GM18870 (cell line): ENCODE results near the gene PRSS1.
"Not testable (repeated sequence)": the region's sequence is repeated elsewhere in the genome, so short reads cannot be mapped to it uniquely, and the experiment has no call there.

ENCODE experiments used
- ATAC-seq: cut with Tn5 transposase; IDR thresholded peaks from one replicate; pipeline ENCODE4 v1.9.1; 2021; ENCODE audit warnings: moderate library complexity; ENCODE audit not compliant: unreplicated experiment

Gene PRSS1

DNA sequence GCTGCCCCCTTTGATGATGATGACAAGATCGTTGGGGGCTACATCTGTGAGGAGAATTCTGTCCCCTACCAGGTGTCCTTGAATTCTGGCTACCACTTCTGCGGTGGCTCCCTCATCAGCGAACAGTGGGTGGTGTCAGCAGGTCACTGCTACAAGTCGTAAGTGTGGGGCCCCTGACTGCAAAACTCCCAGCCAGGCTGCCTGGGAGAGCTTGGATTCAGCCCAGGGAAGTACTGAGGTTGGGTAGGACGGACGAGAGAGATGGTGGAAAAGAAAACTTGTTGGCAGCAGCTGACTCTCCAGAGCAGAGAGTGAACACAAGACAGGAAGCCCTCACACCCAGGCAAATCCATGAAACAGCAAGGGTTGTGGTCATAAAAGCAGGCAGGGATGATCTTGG, 22.8 kb downstream of the PRSS1 start:
- no peak for ATAC-seq

DNA sequence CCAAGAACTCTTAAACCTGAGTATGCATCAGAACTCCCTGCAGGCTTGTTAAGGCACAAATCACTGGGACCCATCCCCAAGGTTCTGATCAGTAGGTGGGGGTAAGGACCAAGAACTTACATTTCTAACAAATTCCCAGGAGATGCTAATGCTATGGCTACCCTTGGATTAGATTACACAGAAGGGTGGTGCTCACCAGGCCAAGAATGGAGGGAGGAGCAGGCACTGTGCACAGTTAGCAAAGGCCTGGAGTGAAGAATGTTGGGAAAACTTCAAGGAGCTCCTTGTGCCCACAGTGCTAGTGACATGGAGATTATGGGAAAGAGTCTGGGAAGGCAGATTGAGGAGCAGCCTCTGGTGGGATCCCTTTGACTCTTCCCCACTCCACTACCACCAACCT, 23.4 kb downstream of the PRSS1 start:
- ATAC-seq: no peak

DNA sequence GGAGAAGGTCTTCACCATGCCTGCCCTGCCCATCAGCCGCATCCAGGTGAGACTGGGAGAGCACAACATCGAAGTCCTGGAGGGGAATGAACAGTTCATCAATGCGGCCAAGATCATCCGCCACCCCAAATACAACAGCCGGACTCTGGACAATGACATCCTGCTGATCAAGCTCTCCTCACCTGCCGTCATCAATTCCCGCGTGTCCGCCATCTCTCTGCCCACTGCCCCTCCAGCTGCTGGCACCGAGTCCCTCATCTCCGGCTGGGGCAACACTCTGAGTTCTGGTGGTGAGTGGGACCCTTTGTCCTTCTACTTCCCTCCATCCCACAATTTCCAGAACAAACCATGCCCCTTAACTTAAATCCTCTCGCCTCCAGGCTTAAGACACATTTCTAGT, 24.0 kb downstream of the PRSS1 start:
- no peak for ATAC-seq

DNA sequence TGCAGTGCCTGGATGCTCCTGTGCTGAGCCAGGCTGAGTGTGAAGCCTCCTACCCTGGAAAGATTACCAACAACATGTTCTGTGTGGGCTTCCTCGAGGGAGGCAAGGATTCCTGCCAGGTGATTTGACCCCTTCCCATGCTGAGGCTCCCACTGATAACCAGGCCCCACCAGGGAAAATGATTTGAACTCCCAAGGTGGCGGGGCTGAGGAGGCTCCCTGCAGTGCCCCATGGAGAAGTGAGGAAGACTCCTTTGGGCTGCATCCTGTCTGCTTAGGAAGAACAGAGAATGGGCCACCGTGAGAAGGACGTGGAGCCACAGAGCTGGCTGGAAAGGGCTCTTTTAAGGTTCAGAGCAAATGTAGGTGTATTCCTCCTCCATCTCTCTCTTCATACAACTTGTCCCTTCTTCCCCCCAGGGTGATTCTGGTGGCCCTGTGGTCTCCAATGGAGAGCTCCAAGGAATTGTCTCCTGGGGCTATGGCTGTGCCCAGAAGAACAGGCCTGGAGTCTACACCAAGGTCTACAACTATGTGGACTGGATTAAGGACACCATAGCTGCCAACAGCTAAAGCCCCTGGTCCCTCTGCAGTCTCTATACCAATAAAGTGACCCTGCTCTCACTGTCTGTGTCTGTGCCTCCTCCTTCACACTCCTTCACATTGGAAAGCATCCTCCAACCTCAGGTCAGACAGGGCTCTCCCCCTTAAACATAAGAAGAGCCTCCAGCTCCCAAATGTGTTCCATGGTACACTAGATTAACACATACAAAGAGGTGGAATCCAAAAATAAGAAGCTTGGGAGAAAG, 24.9 kb downstream of the PRSS1 start:
- no peak for ATAC-seq

DNA sequence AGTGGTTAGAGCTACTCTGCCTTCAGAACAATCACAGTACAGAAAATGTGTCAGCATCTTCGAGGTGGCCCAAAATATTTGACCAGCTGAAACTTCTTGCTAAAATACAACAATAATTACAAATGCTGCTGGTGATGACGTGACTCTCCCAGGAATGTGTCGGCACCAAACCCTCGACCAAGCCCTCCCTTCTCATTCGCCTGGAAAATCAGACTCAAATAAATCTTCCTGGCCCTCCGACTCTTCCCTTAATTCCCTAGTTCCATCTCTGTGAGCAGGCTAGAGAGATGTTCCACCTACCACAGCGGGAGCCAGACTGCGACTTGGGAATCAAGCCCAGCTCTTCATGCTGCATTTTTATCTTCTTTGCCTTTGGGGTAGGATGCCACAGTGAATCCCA, 25.6 kb downstream of the PRSS1 start:
- ATAC-seq: no peak

DNA sequence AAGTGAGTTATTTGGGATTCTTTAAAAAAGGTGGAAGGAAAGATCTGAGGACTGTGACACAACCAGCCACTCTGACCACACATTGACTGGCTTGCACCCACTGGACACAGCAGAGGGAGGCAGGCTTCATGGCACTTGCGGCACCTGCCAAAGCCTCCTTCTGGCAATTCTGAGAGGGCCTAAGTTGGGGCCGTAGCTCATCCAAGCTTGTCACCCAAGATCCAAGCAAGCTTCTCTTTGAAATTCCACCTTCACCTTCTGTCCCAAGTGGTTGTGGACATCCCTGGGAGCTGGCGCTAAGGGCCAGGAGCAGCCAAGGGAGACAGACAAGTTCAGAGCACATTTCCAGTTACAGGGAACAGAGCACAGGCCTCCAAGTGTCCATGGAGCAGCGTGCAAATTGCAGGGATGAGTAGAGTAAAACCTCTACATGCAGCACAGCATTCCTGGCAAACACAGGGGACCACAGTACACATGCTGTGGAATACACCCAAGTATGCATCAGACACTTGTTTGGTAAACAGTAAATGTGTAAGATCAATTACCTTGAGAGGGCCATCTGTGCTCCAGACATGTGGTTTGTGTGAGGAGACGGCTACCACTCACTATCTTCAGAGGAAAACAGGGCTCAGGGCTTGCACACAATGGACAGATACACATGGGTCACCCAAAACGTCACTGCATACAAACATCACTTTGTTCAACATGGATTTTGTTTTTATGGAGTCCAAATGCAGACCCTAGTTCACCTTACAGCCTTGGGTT, 26.3 kb downstream of the PRSS1 start:
- not testable (repeated sequence) for ATAC-seq

DNA sequence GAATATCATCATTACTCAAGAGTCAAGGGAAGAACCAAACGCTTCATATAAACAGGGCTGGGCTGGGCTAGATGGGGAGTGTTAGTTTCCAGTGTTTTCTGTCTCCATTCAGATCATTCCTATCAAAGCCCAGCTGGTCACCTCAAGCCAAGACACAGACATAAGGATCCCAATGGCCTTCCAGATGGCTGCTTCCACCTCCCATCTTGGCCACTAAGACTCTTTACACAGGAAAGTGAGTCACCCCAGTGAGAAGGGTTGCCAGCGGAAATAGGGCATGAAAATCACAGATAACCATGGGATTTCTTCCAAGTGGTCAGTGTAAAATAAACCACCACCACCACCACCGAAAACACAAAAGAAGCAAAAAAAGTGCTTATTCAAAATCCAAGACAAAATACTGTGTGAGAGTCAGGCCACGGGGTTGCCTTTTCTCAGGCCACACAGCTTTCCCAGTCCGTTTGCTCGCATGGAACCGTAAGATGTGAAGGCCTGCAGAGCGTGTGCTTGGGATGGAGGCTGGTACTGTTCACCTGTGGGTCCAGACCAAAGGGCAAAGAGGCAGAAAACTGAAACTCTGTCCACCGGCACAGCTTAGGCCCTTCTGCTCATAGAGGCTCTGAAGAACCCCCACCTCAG, 27.1 kb downstream of the PRSS1 start:
- no peak for ATAC-seq

DNA sequence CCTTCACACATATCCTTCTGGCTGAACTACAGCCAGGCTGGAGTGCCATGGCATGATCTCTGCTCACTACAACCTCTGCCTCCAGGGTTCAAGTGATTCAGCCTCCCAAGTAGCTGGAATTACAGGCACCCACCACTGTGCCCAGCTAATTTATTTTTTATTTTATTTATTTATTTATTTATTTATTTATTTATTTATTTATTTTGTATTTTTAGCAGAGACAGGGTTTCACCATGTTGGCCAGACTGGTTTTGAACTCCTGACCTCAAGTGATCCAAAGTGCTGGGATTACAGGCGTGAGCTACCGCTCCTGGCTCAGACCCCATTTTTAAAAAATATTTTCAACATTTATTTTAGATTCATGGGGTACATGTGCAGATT, 27.6 kb downstream of the PRSS1 start:
- ATAC-seq: not testable (repeated sequence)

DNA sequence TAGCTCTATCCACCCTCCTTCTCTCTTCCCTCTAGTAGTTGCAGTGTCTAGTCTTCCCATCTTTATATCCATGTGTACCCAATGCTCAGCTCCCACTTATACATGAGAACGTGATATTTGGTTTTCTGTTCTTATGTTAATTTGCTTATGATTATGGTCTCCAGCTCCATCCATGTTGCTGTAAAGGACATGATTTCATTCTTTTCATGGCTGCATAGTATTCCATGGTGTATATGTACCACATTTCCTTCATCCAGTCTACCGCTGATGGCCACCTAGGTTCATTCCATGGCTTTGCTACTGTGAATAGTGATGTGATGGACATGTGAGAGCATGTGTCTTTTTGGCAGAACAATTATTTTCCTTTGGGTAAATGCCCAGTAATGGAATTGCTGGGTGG, 28.0 kb downstream of the PRSS1 start:
- ATAC-seq: no peak

DNA sequence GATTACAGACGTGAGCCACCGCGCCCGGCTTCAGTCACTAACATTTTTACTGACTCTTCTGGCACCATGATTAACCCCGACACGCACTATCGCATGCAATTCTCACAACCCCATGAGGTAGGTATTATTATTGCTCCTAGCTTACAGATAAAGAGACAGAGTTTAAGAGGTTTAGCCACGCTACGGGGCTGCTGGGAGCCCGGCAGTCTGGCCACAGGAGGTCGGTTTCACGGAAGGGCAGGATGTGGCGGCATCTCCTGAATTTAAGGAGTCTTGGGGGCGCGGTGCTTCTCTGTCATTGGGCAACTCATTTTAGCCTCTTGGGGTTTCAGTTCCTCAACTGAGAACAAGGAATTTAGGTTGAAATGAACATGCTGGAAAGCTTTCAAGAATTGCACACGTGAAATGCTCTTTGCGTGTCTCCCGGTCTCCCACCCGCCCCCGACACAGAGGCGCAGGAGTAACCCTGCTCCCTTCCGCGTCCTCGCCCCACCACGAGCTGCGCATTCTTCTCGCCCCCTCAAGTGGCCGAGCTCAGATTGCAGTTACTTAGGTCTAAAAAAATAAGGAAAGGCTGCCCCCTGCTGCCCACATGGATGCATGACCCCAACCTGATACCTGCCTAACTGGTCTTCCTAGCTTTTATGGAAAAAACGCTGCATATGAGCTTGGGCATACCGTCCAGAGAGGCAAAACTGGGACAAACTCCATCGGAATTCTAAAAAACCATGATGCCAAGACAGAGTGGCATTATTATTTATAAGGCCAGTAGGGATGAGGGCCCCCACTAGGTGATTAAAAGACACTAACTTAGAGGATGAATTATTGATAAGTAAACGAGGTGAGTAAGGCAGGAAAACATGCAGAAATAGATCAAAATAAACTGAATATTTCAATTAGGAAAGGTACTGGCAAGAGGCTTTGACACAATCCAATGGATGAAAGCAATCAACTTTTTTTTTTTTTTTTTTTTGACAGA, 33.9 kb downstream of the PRSS1 start:
- ATAC-seq: peak; percentile 91

DNA sequence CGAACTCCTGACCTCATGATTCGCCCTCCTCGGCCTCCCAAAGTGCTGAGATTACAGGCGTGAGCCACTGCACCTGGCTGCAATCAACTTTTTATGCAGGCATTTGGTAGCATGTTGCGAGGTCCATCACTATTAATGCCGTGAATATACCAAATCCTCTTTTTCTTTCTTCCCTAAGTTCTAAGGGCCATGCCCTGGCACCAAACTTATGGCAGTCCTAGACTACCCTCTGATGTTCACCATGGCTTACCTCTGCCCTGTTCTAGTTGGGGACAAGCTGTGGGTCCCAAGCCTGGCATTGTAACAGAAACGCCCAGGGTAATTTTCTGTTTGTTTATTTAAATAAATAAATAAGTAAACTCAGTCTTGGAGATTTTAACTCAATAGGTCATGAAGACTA, 34.8 kb downstream of the PRSS1 start:
- ATAC-seq: no peak

DNA sequence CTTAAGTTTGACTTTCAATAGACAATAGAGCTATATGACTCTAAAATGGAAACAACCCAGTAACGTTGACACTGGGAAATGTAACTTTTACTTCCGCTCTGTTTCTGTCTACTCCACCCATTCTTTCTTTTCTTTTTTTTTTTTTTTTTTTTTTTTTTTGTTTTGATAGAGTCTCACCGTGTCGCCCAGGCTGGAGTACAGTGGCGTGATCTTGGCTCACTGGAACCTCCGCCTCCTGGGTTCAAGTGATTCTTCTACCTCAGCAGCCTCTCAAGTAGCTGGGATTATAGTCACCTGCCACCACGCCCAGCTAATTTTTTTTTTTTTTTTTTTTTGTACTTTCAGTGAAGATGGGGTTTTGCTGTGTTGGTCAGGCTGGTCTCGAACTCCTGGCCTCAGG, 35.4 kb downstream of the PRSS1 start:
- no peak for ATAC-seq

DNA sequence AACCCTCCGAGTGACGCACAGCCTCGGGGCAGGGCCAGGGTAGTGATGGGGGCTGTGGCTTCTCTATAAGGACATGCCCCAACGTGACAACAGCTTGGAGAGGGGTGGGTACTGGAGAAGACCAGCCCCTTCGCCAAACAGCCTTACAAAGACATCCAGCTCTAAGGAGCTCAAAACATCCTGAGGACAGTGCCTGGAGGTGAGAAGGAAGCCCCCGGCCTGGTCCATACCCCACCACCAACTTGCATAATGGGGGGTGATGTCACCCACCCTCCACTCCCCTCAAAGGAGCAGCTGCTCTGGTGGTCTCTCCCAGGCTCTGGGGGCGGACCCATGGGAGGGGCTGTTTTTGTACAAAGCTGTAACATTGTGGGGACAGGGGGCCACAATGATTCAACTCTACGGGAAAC, 36.6 kb downstream of the PRSS1 start:
- no peak for ATAC-seq

DNA sequence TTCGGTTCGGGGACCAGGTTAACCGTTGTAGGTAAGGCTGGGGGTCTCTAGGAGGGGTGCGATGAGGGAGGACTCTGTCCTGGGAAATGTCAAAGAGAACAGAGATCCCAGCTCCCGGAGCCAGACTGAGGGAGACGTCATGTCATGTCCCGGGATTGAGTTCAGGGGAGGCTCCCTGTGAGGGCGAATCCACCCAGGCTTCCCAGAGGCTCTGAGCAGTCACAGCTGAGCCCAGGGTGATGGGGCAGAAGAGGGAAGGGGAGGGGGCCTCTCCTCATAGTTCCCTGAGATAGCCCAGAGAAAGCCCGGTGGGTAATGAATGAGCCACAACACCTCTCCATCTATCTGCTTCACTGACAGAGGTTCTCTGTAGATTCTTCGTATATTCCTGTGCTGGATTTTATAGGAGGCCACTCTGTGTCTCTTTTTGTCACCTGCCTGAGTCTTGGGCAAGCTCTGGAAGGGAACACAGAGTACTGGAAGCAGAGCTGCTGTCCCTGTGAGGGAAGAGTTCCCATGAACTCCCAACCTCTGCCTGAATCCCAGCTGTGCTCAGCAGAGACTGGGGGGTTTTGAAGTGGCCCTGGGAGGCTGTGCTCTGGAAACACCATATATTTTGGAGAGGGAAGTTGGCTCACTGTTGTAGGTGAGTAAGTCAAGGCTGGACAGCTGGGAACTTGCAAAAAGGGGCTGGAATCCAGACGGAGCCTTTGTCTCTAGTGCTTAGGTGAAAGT, 37.9 kb downstream of the PRSS1 start:
- ATAC-seq: no peak

DNA sequence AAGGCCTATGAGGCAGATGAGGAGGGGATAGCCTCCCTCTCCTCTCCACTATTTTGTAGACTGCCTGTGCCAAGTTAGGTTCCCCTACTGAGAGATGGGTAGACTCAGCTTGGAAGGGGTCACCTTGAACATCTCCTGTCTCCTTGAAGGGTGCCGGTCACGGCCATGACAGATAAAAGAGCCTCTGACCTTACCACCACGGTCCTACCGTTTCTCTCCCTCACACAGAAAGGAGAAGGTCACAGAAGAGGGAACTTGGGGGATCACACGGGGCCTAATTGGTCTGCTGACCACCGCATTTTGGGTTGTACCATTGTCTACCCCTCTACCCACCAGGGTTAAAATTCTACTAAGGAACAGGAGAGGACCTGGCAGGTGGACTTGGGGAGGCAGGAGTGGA, 38.5 kb downstream of the PRSS1 start:
- ATAC-seq: no peak

DNA sequence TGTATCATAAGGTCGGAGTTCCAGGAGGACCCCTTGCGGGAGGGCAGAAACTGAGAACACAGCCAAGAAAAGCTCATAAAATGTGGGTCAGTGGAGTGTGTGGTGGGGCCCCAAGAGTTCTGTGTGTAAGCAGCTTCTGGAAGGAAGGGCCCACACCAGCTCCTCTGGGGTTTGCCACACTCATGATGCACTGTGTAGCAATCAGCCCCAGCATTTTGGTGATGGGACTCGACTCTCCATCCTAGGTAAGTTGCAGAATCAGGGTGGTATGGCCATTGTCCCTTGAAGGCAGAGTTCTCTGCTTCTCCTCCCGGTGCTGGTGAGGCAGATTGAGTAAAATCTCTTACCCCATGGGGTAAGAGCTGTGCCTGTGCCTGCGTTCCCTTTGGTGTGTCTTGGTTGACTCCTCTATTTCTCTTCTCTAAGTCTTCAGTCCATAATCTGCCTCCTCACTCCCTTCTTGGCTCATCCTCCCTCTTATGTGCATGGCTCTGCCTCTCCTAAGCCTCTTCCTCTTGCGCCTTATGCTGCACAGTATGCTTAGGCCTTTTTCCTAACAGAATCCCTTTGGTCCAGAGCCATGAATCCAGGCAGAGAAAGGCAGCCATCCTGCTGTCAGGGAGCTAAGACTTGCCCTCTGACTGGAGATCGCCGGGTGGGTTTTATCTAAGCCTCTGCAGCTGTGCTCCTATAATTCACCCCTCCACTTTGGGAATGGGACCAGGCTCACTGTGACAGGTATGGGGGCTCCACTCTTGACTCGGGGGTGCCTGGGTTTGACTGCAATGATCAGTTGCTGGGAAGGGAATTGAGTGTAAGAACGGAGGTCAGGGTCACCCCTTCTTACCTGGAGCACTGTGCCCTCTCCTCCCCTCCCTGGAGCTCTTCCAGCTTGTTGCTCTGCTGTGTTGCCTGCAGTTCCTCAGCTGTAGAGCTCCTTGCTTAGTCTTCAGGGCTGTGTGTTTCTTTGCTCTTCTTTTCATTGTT, 39.3 kb downstream of the PRSS1 start:
- no peak for ATAC-seq

DNA sequence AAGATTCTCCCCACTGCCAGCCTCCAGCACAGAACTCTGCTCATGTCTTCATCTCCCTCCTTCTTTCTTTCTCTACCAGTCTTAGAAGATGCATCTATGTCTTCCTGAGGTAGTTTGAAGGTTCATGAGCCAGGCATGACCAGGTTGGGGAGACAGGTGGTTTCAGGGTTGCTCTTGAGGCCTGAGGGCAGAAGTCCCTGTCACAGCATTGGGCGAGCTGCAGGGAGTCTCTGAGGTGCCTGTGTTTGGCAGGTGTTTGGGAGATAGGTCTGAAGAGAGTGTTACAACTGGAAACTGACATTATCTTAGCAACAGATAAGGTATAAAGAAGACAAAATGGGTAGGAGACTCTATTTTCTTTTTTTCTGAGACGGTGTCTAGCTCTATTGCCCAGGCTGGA, 40.2 kb downstream of the PRSS1 start:
- ATAC-seq: no peak

DNA sequence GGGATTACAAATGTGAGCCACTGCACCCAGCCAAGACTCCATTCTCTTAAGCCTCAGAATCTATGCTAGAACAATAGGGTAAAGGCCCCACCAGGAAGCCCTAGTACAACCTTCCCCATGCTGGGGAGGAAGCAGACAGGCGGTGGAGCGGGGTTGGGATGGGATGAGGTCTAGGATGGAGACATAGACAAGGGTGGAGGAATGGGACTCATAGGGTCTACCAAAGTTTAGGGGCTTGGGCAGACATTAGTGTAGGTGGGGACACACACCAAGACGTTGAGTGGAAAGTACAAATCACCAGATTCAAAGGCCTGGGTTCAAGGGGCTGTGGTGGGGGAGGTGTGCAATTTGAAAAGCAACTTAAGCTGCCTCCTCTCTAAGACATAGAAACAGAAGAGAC, 40.8 kb downstream of the PRSS1 start:
- ATAC-seq: no peak

DNA sequence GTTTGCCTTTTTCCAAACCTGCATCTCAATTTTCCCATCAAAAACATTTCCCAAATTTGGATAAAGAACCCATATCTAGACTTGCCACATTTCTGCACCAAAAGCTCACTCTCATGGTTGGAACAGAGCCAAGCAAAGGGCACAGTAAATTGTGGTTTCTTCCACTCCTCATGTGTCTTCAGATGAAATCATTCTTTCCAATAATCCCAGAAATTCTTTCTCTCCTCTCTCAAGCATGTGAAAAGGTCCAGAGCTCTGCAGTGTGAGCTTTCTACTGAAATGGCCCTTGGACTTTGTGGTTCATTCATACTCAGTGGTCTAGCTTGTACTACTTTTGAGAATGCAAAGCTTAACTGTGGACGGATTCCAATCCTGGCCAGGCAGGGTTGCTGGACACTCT, 41.3 kb downstream of the PRSS1 start:
- ATAC-seq: no peak
